HG02981 (cell line): ENCODE data around the gene LILRB3.
A peak's percentile ranks its signal among the peaks of the same experiment; 100 is the strongest.
"Not testable (repeated sequence)": the region's sequence is repeated elsewhere in the genome, so short reads cannot be mapped to it uniquely, and the experiment has no call there.

Experiments
- ATAC-seq: cut with Tn5 transposase; IDR thresholded peaks from one replicate; pipeline ENCODE4 v1.9.1; 2021; ENCODE audit warnings: mild to moderate bottlenecking, moderate library complexity; ENCODE audit not compliant: unreplicated experiment

LILRB3 gene

DNA sequence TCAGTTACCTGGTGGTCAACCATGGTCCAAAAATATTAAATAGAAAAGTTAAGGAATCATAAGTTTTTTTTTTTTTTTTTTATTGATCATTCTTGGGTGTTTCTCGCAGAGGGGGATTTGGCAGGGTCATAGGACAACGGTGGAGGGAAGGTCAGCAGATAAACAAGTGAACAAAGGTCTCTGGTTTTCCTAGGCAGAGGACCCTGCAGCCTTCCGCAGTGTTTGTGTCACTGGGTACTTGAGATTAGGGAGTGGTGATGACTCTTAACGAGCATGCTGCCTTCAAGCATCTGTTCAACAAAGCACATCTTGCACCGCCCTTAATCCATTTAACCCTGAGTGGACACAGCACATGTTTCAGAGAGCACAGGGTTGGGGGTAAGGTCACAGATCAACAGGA is 8.6 kb downstream of the LILRB3 start:
- not testable (repeated sequence) for ATAC-seq

DNA sequence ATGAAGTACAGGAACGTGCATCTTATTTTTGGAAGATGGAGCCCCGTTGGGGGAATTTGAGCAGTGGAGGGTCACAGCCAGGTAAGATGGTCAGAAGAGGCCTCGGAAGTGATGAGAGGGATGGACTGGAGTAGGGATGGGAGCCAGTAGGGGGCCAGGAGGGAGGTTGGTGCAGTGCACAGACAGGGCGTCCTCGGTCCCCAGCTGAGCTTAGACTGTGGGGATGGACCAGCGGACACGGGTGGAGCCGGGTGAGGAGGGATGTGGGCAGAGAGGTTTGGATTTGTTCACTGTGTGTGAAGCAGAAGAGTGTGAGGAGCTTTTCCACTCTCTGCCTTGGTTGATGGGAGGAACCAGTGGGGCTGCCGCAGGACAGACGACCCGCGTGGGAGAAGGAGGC is 11.6 kb downstream of the LILRB3 start:
- no peak for ATAC-seq

- no peak for ATAC-seq
Measured at GRCh38 chr19:54209811-54210494, 12.9 kb downstream of the LILRB3 start.

GRCh38 chr19:54209058-54209810 is 13.6 kb downstream of the LILRB3 start:
- no peak for ATAC-seq

GRCh38 chr19:54208784-54209057 is 14.1 kb downstream of the LILRB3 start:
- ATAC-seq = no peak

DNA sequence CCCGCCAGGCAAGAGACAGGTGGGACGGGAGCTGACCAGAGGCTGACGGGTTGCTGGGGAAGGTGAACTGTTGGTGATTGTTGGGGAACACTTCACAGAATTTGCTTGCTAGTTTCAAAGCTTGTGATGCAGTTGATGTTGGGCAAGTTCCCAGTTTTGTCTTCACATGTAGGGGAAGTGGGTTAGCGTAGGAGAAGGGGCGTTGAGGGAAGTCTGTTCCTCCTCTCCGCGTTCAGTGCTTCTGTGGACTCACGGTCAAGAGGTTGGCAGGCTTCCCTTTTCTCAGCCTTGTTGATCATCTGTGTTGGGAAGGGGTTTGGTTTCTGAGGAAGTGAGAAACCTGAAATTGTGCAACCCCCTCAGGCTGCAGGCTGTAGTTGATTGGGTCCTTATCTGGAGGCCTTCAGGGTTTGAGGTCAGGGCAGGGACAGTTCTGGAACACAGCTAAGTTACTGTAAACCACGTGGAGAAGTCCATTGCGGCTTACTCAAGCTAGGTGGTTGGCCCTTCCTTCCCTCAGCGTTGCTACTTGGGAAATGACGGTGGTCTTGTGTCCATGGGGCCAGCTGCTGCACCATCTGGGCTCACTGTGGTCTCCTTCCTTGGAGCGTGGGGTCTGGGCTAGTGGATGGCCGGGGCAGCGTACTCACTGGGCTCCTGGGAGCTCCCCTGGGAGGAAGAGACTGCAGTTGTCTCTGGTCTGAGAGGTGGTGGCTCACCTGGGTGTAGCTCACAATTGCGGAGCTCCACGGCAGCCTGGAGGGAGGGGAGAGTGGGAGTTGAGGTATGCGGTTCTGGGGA is 14.6 kb downstream of the LILRB3 start:
- ATAC-seq = peak; percentile 46

GRCh38 chr19:54207676-54207982 is 15.2 kb downstream of the LILRB3 start:
- no peak for ATAC-seq

- ATAC-seq = not testable (repeated sequence)
Measured at GRCh38 chr19:54207193-54207592, 15.6 kb downstream of the LILRB3 start.

GRCh38 chr19:54206831-54207177 is 16.0 kb downstream of the LILRB3 start:
- no peak for ATAC-seq

DNA sequence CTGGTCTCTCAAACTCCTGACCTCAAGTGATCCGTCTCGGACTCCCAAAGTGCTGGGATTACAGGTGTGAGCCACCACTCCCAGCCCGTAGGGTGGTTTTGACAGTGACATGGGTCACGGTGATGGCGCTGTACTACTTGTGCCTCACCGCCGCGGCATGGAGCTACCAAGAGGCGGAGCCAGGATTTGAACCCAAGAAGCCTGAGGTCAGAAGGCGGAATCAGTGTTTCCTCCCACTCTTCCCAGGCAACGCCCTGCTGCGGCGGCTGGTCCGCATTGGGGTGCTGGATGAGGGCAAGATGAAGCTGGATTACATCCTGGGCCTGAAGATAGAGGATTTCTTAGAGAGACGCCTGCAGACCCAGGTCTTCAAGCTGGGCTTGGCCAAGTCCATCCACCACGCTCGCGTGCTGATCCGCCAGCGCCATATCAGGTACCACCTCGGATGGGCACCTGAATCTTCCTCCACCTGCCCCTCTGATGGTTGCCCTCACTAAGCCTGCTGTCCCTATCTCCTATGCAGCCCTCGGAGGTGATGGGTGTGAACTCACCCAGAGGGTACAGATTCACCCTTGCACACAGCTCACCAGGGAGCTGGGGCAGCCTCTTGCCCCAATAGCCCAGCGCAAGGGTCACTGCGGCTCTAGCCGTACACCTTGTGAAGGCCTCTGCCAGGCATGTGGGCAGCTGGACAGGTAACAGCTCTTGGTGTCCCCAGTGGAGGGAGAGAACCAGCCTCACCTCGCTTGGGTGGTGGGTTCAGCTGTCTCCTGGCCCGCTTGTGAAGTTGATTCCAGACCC is 16.6 kb downstream of the LILRB3 start:
- ATAC-seq = no peak

- ATAC-seq = no peak
Measured at GRCh38 chr19:54204767-54205468, 17.9 kb downstream of the LILRB3 start.

GRCh38 chr19:54203151-54203611 is 19.6 kb downstream of the LILRB3 start:
- no peak for ATAC-seq

GRCh38 chr19:54201980-54202379 is 20.8 kb downstream of the LILRB3 start:
- no peak for ATAC-seq

GRCh38 chr19:54201172-54201701 is 21.6 kb downstream of the LILRB3 start:
- no peak for ATAC-seq

- no peak for ATAC-seq
Measured at GRCh38 chr19:54199401-54199800, 23.4 kb downstream of the LILRB3 start.

GRCh38 chr19:54197121-54197520 is 25.7 kb downstream of the LILRB3 start:
- ATAC-seq = no peak

GRCh38 chr19:54196536-54196935 is 26.3 kb downstream of the LILRB3 start:
- ATAC-seq = no peak

GRCh38 chr19:54194463-54194862 is 28.3 kb downstream of the LILRB3 start:
- ATAC-seq = not testable (repeated sequence)

DNA sequence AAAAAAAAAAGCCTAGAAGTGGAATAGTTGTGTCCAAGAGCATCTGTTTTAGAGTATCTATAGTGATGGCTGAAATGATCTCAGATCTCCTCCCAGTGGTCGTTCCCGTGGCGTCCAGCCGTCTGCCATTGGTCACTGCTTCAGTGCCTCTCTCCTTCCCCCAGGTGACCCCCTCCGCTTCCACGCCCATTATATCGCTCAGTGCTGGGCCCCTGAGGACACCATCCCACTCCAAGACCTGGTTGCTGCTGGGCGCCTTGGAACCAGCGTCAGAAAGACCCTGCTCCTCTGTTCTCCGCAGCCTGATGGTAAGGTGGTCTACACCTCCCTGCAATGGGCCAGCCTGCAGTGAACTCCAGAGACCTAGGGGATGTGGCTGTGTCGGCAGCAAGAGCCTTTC is 29.8 kb downstream of the LILRB3 start:
- ATAC-seq = no peak

- ATAC-seq = no peak
Measured at GRCh38 chr19:54191811-54192453, 30.9 kb downstream of the LILRB3 start.
